CD14-positive monocyte (primary cell): ENCODE measurements around the gene WDR82. TPM values are rescaled to one million over a fixed set of nuclear protein-coding genes. Genes with fewer than 3 reads are reported as not detected.

Source experiments
- DNase-seq, 3 donors: peaks; one replicate each; pipeline ENCODE4 v3.0.0-alpha.2; 2011 to 2022
- H2AFZ ChIP-seq: 2 replicates; pipeline ENCODE4 v1.6.0; 2012; ENCODE audit warnings: mild to moderate bottlenecking, low read depth, low read length, inconsistent platforms; ENCODE audit not compliant: insufficient read depth, poor library complexity, severe bottlenecking
- H3K27ac ChIP-seq, 2 donors: 1 replicate in 1 of 2; 2 replicates in 1 of 2; pipeline ENCODE4 v1.5.1; 2012 to 2013; ENCODE audit warnings: low read length in 2 of 2, control low read depth in 1 of 2, inconsistent platforms in 1 of 2, low read depth in 1 of 2, mild to moderate bottlenecking in 1 of 2
- H3K27me3 ChIP-seq, 2 donors: one replicate each; pipeline versions ENCODE4 v1.6.0 to v1.6.1; 2011 to 2013; ENCODE audit warnings: low read length in 2 of 2; ENCODE audit not compliant: control insufficient read depth in 2 of 2, insufficient read depth in 2 of 2
- H3K36me3 ChIP-seq, 2 donors: replicated peaks in 1 of 2; 1 replicate in 1 of 2; 2 replicates in 1 of 2; pipeline versions ENCODE4 v1.5.1 to v1.6.1; 2012 to 2013; ENCODE audit warnings: low read length in 2 of 2, control low read depth in 1 of 2, inconsistent platforms in 1 of 2, mild to moderate bottlenecking in 1 of 2; ENCODE audit not compliant: insufficient read depth in 2 of 2, control insufficient read depth in 1 of 2
- H3K4me1 ChIP-seq, 2 donors: 1 replicate in 1 of 2; 2 replicates in 1 of 2; pipeline versions ENCODE4 v1.5.1 to v1.6.1; 2012 to 2013; ENCODE audit warnings: low read length in 2 of 2, control low read depth in 1 of 2, inconsistent platforms in 1 of 2, mild to moderate bottlenecking in 1 of 2, moderate library complexity in 1 of 2; ENCODE audit not compliant: insufficient read depth in 2 of 2, control insufficient read depth in 1 of 2
- H3K4me2 ChIP-seq: replicated peaks from 2 replicates; pipeline ENCODE3; 2012; ENCODE audit warnings: low read length, moderate library complexity, mild to moderate bottlenecking; ENCODE audit not compliant: poor library complexity, severe bottlenecking; ENCODE audit errors: extremely low read depth
- H3K4me3 ChIP-seq, 3 experiments: fragments of 200-600 bp in 1 of 3; sonication (generic) in 1 of 3; replicated peaks in 1 of 3; 1 replicate in 2 of 3; 2 replicates in 1 of 3; pipeline ENCODE4 v1.5.1; 2011 to 2013; ENCODE audit warnings: low read length in 3 of 3, mild to moderate bottlenecking in 3 of 3, control low read depth in 2 of 3, low read depth in 2 of 3, inconsistent platforms in 1 of 3, moderate library complexity in 1 of 3
- H3K79me2 ChIP-seq: 2 replicates; pipeline ENCODE4 v1.6.0; 2012; ENCODE audit warnings: mild to moderate bottlenecking, control low read depth, inconsistent platforms, low read length, moderate library complexity; ENCODE audit not compliant: insufficient read depth
- H3K9ac ChIP-seq: 2 replicates; pipeline ENCODE4 v1.6.0; 2017; ENCODE audit warnings: low read length, mild to moderate bottlenecking; ENCODE audit not compliant: insufficient read depth, poor library complexity, severe bottlenecking
- H3K9me3 ChIP-seq, 2 donors: replicated peaks in 1 of 2; 1 replicate in 1 of 2; 2 replicates in 1 of 2; pipeline versions ENCODE4 v1.5.1 to v1.6.1; 2012 to 2013; ENCODE audit warnings: low read length in 2 of 2, control low read depth in 1 of 2; ENCODE audit not compliant: control insufficient read depth in 1 of 2, insufficient read depth in 1 of 2
- H4K20me1 ChIP-seq: 2 replicates; pipeline ENCODE4 v1.6.0; 2012; ENCODE audit warnings: mild to moderate bottlenecking, low read length, control low read depth, moderate library complexity; ENCODE audit not compliant: insufficient read depth
- H3K27ac Mint-ChIP-seq, 7 donors: one replicate each; pipeline ENCODE4 v1.8.0; 2020; ENCODE audit warnings: mild to moderate bottlenecking in 7 of 7, mixed read lengths in 7 of 7, moderate library complexity in 6 of 7, inconsistent platforms in 2 of 7
- H3K27me3 Mint-ChIP-seq, 3 donors: one replicate each; pipeline ENCODE4 v1.8.0; 2021 to 2022; ENCODE audit warnings: low read depth in 3 of 3, mild to moderate bottlenecking in 3 of 3, mixed read lengths in 3 of 3, moderate library complexity in 3 of 3, inconsistent platforms in 1 of 3
- H3K36me3 Mint-ChIP-seq, 2 donors: one replicate each; pipeline ENCODE4 v1.8.0; 2020; ENCODE audit warnings: mixed read lengths in 2 of 2, inconsistent platforms in 1 of 2, mild to moderate bottlenecking in 1 of 2
- H3K4me1 Mint-ChIP-seq: one replicate; pipeline ENCODE4 v1.8.0; 2020; ENCODE audit warnings: mild to moderate bottlenecking, mixed read lengths
- H3K4me3 Mint-ChIP-seq, 2 donors: one replicate each; pipeline ENCODE4 v1.8.0; 2020; ENCODE audit warnings: mild to moderate bottlenecking in 2 of 2, mixed read lengths in 2 of 2, moderate library complexity in 1 of 2
- H3K9me3 Mint-ChIP-seq, 7 donors: one replicate each; pipeline ENCODE4 v1.8.0; 2020 to 2022; ENCODE audit warnings: mixed read lengths in 7 of 7, mild to moderate bottlenecking in 6 of 7, moderate library complexity in 6 of 7, inconsistent platforms in 2 of 7
- CTCF ChIP-seq: fragments of 200-600 bp; IDR thresholded peaks from one replicate; pipeline ENCODE4 v1.8.0; 2022; ENCODE audit warnings: antibody characterized with exemption, mild to moderate bottlenecking
- WGBS: methylation state at CpG from one replicate; pipeline ENCODE4 v1.1.5; 2013; ENCODE audit warnings: missing lambda C conversion rate; ENCODE audit not compliant: insufficient coverage; 5-methylcytosine and 5-hydroxymethylcytosine counted together
- intact Hi-C, 2 donors: fragments of 100-400 bp; cut with micrococcal nuclease; formaldehyde crosslinking; loops; one replicate each; pipeline versions ENCODE4 v1.15.0 to v1.15.1; 2023
- polyA plus RNA-seq, 3 donors: library from polyadenylated mRNA; depleted of rRNA in 1 of 3; unstranded in 2 of 3; stranded (reverse) in 1 of 3; fragments of 300-500 nt in 2 of 3; fragments of >200 nt in 1 of 3; fragmentation: Illumina TruSeq in 2 of 3; gene quantifications; 1 replicate in 2 of 3; 2 replicates in 1 of 3; pipeline ENCODE4 v1.2.3, GENCODE V29; 2012 to 2021

The WDR82 gene
- polyA plus RNA-seq, 3 donors = 27.3 to 33.4 (median 32.3) TPM

- WGBS = 97% methylated on average over 5 of the region's 5 CpGs
- no peak for DNase-seq
- TF ChIP-seq CTCF = no peak
- H2AFZ ChIP-seq = no peak overlapping the region
- Mint-ChIP-seq H3K4me1 (peaks cover 63% of the 10 kb centered on the region), H3K27me3 (no peaks in the 10 kb centered on the region), H3K27ac (peak overlapping the region in 6 of 7 donors; percentile 55 to 95 (median 92)), H3K9me3 (peaks cover 0 to 1% (median 0%) of the 10 kb centered on the region in 7 donors), H3K4me3 (peak overlapping the region; percentile 11 to 31), H3K36me3 (peaks cover 38 to 47% of the 10 kb centered on the region in 2 donors)
- peak overlapping the region in 1 of 3 experiments; percentile 100 for H3K4me3 ChIP-seq
- peak overlapping the region; percentile 97 for H3K4me2 ChIP-seq
- no peaks in the 10 kb centered on the region for H3K27me3 ChIP-seq
- H3K9me3 ChIP-seq = no peaks in the 10 kb centered on the region
- H3K4me1 ChIP-seq = peaks cover 51 to 87% of the 10 kb centered on the region in 2 donors
- H3K9ac ChIP-seq = no peak overlapping the region
- peaks cover 70% of the 10 kb centered on the region for H4K20me1 ChIP-seq
- H3K27ac ChIP-seq = peak overlapping the region in 1 of 2 donors; percentile 91
- H3K36me3 ChIP-seq = peaks cover 34 to 44% of the 10 kb centered on the region in 2 donors
- intact Hi-C loops = no loop called here
- peaks cover 92% of the 10 kb centered on the region for H3K79me2 ChIP-seq
Observed at GRCh38 chr3:52236424-52236886, 42.0 kb downstream of the WDR82 start.

GRCh38 chr3:52234516-52235447, 43.7 kb downstream of the WDR82 start:
- no peak overlapping the region for H3K4me3 ChIP-seq
- H3K9me3 Mint-ChIP-seq = peaks cover 0 to 1% (median 0%) of the 10 kb centered on the region in 7 donors
- peaks cover 51% of the 10 kb centered on the region for H3K4me1 Mint-ChIP-seq
- H3K27me3 ChIP-seq = no peaks in the 10 kb centered on the region
- peak overlapping the region in 1 of 2 donors; percentile 55 for H3K27ac ChIP-seq
- peaks cover 46 to 64% of the 10 kb centered on the region in 2 donors for H3K36me3 Mint-ChIP-seq
- H3K4me3 Mint-ChIP-seq = no peak overlapping the region
- DNase-seq = peak in 1 of 3 donors; percentile 1
- H4K20me1 ChIP-seq = peaks cover 87% of the 10 kb centered on the region
- no peak for TF ChIP-seq CTCF
- peaks cover 50 to 61% of the 10 kb centered on the region in 2 donors for H3K36me3 ChIP-seq
- H3K4me2 ChIP-seq = no peak overlapping the region
- H3K9me3 ChIP-seq = no peaks in the 10 kb centered on the region
- H3K27me3 Mint-ChIP-seq = no peaks in the 10 kb centered on the region
- peaks cover 87% of the 10 kb centered on the region for H3K79me2 ChIP-seq
- H2AFZ ChIP-seq = no peak overlapping the region
- H3K27ac Mint-ChIP-seq = peak overlapping the region in 3 of 7 donors; percentile 44 to 87 (median 51)
- intact Hi-C loops = no loop called here
- WGBS = 90% methylated on average over 12 of the region's 15 CpGs
- peaks cover 39 to 74% of the 10 kb centered on the region in 2 donors for H3K4me1 ChIP-seq
- no peak overlapping the region for H3K9ac ChIP-seq
